Cardiac muscle cell (in vitro differentiated cells and primary cell): Measurements from ENCODE around the gene BRAT1. TPM values are rescaled to one million over a fixed set of nuclear protein-coding genes. Genes with fewer than 3 reads are reported as not detected.

Source experiments
- DNase-seq, 2 donors: peaks; one replicate each; pipeline versions ENCODE4 v3.0.0 to v3.0.0-alpha.2; 2010 to 2017; ENCODE audit warnings: low read depth in 1 of 2, low spot score in 1 of 2
- H3K27ac ChIP-seq: fragments of 200-600 bp; sonication (generic); 2 replicates; pipeline ENCODE4 v1.5.1; 2016
- H3K27me3 ChIP-seq: fragments of 200-600 bp; sonication (generic); 2 replicates; pipeline ENCODE4 v1.6.0; 2016; ENCODE audit warnings: control low read depth
- H3K36me3 ChIP-seq: fragments of 200-600 bp; sonication (generic); 2 replicates; pipeline ENCODE4 v1.5.1; 2016; ENCODE audit warnings: control low read depth
- H3K4me1 ChIP-seq: fragments of 200-600 bp; sonication (generic); 2 replicates; pipeline ENCODE4 v1.8.1; 2017; ENCODE audit warnings: low read depth, mild to moderate bottlenecking, mixed run types
- H3K4me3 ChIP-seq: fragments of 200-600 bp; sonication (generic); 2 replicates; pipeline ENCODE4 v1.5.1; 2016; ENCODE audit warnings: mild to moderate bottlenecking
- H3K9me3 ChIP-seq: fragments of 200-600 bp; sonication (generic); 2 replicates; pipeline ENCODE4 v1.5.1; 2017; ENCODE audit warnings: low read depth, mild to moderate bottlenecking, control low read depth
- polyA plus RNA-seq: library from polyadenylated mRNA; unstranded; fragments of >200 nt; fragmentation: Nextera tagmentation; extraction: Ambion mirVana; gene quantifications from 2 replicates; pipeline ENCODE4 v1.2.1, GENCODE V29; 2016
- total RNA-seq: library from RNA; depleted of rRNA; stranded (reverse); fragments of >200 nt; gene quantifications from 2 replicates; pipeline ENCODE4 v1.2.3, GENCODE V29; 2016
- TF ChIP-seq, protein P1 (sequence below): IDR thresholded peaks from 2 replicates; pipeline ENCODE4 v1.5.1; 2012; ENCODE audit warnings: low read depth, mild to moderate bottlenecking, low read length

Gene BRAT1
- total and polyA plus RNA-seq, 2 experiments from 2014 or later, result 80.5 to 109 TPM

- no peaks in the 10 kb centered on the region for H3K9me3 ChIP-seq
- no peaks in the 10 kb centered on the region for H3K4me1 ChIP-seq
- no peak overlapping the region for H3K27ac ChIP-seq
- H3K36me3 ChIP-seq, result no peaks in the 10 kb centered on the region
- peaks cover 4% of the 10 kb centered on the region for H3K27me3 ChIP-seq
- no peak for DNase-seq
- H3K4me3 ChIP-seq, result no peak overlapping the region
- TF ChIP-seq, protein P1, sequence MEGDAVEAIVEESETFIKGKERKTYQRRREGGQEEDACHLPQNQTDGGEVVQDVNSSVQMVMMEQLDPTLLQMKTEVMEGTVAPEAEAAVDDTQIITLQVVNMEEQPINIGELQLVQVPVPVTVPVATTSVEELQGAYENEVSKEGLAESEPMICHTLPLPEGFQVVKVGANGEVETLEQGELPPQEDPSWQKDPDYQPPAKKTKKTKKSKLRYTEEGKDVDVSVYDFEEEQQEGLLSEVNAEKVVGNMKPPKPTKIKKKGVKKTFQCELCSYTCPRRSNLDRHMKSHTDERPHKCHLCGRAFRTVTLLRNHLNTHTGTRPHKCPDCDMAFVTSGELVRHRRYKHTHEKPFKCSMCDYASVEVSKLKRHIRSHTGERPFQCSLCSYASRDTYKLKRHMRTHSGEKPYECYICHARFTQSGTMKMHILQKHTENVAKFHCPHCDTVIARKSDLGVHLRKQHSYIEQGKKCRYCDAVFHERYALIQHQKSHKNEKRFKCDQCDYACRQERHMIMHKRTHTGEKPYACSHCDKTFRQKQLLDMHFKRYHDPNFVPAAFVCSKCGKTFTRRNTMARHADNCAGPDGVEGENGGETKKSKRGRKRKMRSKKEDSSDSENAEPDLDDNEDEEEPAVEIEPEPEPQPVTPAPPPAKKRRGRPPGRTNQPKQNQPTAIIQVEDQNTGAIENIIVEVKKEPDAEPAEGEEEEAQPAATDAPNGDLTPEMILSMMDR, result no peak
Measured at GRCh38 chr7:2512179-2512661, 43.1 kb downstream of the BRAT1 start.

DNA sequence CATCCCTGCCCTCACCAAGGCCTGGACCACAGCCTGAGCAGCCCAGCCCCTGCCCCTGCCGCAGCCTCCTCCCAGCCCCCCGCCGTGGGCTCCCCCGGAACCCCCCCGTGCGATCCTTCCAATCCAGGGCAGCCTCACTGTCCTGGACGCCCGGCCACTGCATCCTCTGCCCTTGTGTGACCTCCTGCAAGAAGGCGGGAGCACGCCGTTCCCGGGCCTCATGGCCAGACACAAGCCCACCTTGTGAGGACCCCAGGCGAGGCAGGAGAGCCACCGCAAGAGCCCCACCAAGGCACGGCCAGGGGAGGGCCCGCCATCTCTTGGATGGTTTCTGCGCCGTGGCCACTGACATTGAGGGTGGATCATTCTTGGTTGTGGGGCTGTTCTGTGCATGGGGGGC lies 43.6 kb downstream of the BRAT1 start:
- no peak overlapping the region for H3K27ac ChIP-seq
- no peak for DNase-seq

GRCh38 chr7:2510909-2511768 lies 44.2 kb downstream of the BRAT1 start:
- Histone ChIP-seq H3K4me1 (no peaks in the 10 kb centered on the region), H3K4me3 (no peak overlapping the region), H3K27ac (no peak overlapping the region), H3K36me3 (no peaks in the 10 kb centered on the region), H3K9me3 (no peaks in the 10 kb centered on the region), H3K27me3 (no peaks in the 10 kb centered on the region)
- TF ChIP-seq, protein P1, result no peak
- DNase-seq, result no peak

More for the DNA sequence above, 43.6 kb downstream of the BRAT1 start:
- no peaks in the 10 kb centered on the region for H3K36me3 ChIP-seq
- no peaks in the 10 kb centered on the region for H3K9me3 ChIP-seq
- no peak overlapping the region for H3K4me3 ChIP-seq
- peaks cover 1% of the 10 kb centered on the region for H3K27me3 ChIP-seq
- H3K4me1 ChIP-seq, result no peaks in the 10 kb centered on the region
- TF ChIP-seq, protein P1, result no peak

- DNase-seq, result no peak
- no peaks in the 10 kb centered on the region for H3K9me3 ChIP-seq
- no peaks in the 10 kb centered on the region for H3K27me3 ChIP-seq
- no peak overlapping the region for H3K4me3 ChIP-seq
- TF ChIP-seq, protein P1, result no peak
- H3K27ac ChIP-seq, result no peak overlapping the region
- H3K4me1 ChIP-seq, result no peaks in the 10 kb centered on the region
- H3K36me3 ChIP-seq, result no peaks in the 10 kb centered on the region
Measured at GRCh38 chr7:2510130-2510776, 45.1 kb downstream of the BRAT1 start.

DNA sequence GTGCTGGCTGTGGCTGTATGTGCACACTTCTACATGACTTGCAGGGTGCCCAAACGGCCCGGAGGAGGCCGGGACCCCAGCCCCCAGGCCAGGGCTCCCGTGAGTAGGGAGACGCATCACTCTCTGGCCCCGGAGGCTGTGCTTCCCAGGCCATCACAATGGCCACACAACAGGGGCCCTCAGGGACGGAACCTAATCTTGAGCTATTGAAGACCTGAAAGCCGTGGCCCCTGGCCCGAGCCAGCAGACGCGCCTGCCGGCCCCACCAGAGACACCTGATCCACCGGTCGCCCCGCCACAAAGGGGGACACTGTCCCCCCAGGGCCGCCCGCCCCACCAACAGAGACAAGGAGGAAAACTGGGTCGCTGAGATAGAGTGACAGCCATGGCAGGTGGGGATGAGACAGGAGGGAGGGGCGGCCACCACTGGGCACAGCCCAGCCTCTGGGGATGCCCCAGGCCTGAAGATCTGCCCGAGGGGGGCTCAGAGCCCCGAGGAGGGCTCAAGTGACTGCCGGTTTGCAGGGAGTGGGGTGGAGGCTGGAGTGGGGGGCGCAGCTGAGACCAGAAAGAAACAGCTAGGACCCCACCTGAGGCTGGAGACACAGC lies 45.9 kb downstream of the BRAT1 start:
- Histone ChIP-seq H3K36me3 (no peaks in the 10 kb centered on the region), H3K4me1 (no peaks in the 10 kb centered on the region), H3K9me3 (no peaks in the 10 kb centered on the region), H3K27me3 (no peaks in the 10 kb centered on the region), H3K4me3 (no peak overlapping the region), H3K27ac (no peak overlapping the region)
- TF ChIP-seq, protein P1, result no peak
- no peak for DNase-seq
